Osteocyte (in vitro differentiated cells): ENCODE results near the gene SH2D4B. TPM values are rescaled to one million over a fixed set of nuclear protein-coding genes. Genes with fewer than 3 reads are reported as not detected.

Experiments
- DNase-seq: peaks from one replicate; pipeline ENCODE4 v3.0.0; 2021; ENCODE audit warnings: mixed read lengths; ENCODE audit not compliant: unreplicated experiment; ENCODE audit errors: extremely low spot score
- H3K27ac Mint-ChIP-seq: one replicate; pipeline ENCODE4 v1.8.0; 2021; ENCODE audit warnings: mild to moderate bottlenecking, mixed read lengths; ENCODE audit not compliant: unreplicated experiment
- H3K27me3 Mint-ChIP-seq: one replicate; pipeline ENCODE4 v1.8.0; 2021; ENCODE audit warnings: mixed read lengths; ENCODE audit not compliant: unreplicated experiment
- H3K36me3 Mint-ChIP-seq: one replicate; pipeline ENCODE4 v1.8.0; 2021; ENCODE audit warnings: mixed read lengths; ENCODE audit not compliant: unreplicated experiment
- H3K4me1 Mint-ChIP-seq: one replicate; pipeline ENCODE4 v1.8.0; 2021; ENCODE audit warnings: mixed read lengths; ENCODE audit not compliant: unreplicated experiment
- H3K4me3 Mint-ChIP-seq: one replicate; pipeline ENCODE4 v1.8.0; 2021; ENCODE audit warnings: mild to moderate bottlenecking, moderate library complexity, mixed read lengths; ENCODE audit not compliant: unreplicated experiment
- H3K9me3 Mint-ChIP-seq: one replicate; pipeline ENCODE4 v1.8.0; 2021; ENCODE audit warnings: mixed read lengths; ENCODE audit not compliant: unreplicated experiment
- CTCF ChIP-seq: fragments of 200-600 bp; sonication (generic); IDR thresholded peaks from 2 replicates; pipeline ENCODE4 v1.5.0; 2021; ENCODE audit warnings: antibody characterized with exemption, mild to moderate bottlenecking, moderate library complexity
- total RNA-seq: library from RNA; stranded (reverse); gene quantifications from 2 replicates; pipeline ENCODE4 v1.2.1, GENCODE V29; 2021

Gene SH2D4B
- total RNA-seq, 1 donor from 2014 or later = not detected

GRCh38 chr10:80611481-80612185 lies 73.9 kb downstream of the SH2D4B start:
- no peak for DNase-seq
- H3K4me3 Mint-ChIP-seq = no peak overlapping the region
- no peak for TF ChIP-seq CTCF
- no peaks in the 10 kb centered on the region for H3K4me1 Mint-ChIP-seq
- no peaks in the 10 kb centered on the region for H3K36me3 Mint-ChIP-seq
- no peaks in the 10 kb centered on the region for H3K27me3 Mint-ChIP-seq
- no peak overlapping the region for H3K27ac Mint-ChIP-seq
- H3K9me3 Mint-ChIP-seq = no peaks in the 10 kb centered on the region

- no peaks in the 10 kb centered on the region for H3K9me3 Mint-ChIP-seq
- H3K27ac Mint-ChIP-seq = no peak overlapping the region
- H3K4me1 Mint-ChIP-seq = no peaks in the 10 kb centered on the region
- H3K36me3 Mint-ChIP-seq = no peaks in the 10 kb centered on the region
- no peak overlapping the region for H3K4me3 Mint-ChIP-seq
- H3K27me3 Mint-ChIP-seq = no peaks in the 10 kb centered on the region
- no peak for TF ChIP-seq CTCF
- no peak for DNase-seq
These were observed 74.6 kb downstream of the SH2D4B start for GRCh38 chr10:80612261-80612660.

- TF ChIP-seq CTCF = no peak
- Mint-ChIP-seq H3K27ac (no peak overlapping the region), H3K4me1 (no peaks in the 10 kb centered on the region), H3K27me3 (no peaks in the 10 kb centered on the region), H3K36me3 (no peaks in the 10 kb centered on the region), H3K4me3 (no peak overlapping the region), H3K9me3 (no peaks in the 10 kb centered on the region)
- DNase-seq = no peak
These were observed 75.9 kb downstream of the SH2D4B start for GRCh38 chr10:80613466-80614170.

GRCh38 chr10:80614576-80615416 lies 77.1 kb downstream of the SH2D4B start:
- no peak overlapping the region for H3K4me3 Mint-ChIP-seq
- no peaks in the 10 kb centered on the region for H3K9me3 Mint-ChIP-seq
- no peaks in the 10 kb centered on the region for H3K4me1 Mint-ChIP-seq
- no peak for TF ChIP-seq CTCF
- H3K27me3 Mint-ChIP-seq = no peaks in the 10 kb centered on the region
- no peak overlapping the region for H3K27ac Mint-ChIP-seq
- peak; percentile 76 for DNase-seq
- H3K36me3 Mint-ChIP-seq = no peaks in the 10 kb centered on the region

GRCh38 chr10:80617807-80618206 lies 80.1 kb downstream of the SH2D4B start:
- no peak overlapping the region for H3K27ac Mint-ChIP-seq
- no peak for TF ChIP-seq CTCF
- H3K4me1 Mint-ChIP-seq = no peaks in the 10 kb centered on the region
- DNase-seq = no peak
- no peak overlapping the region for H3K4me3 Mint-ChIP-seq
- H3K27me3 Mint-ChIP-seq = no peaks in the 10 kb centered on the region
- no peaks in the 10 kb centered on the region for H3K9me3 Mint-ChIP-seq
- no peaks in the 10 kb centered on the region for H3K36me3 Mint-ChIP-seq
